Myocyte (in vitro differentiated cells): Measurements from ENCODE around the gene CXCL10. TPM values are rescaled to one million over a fixed set of nuclear protein-coding genes. Genes with fewer than 3 reads are reported as not detected.
"Not testable (repeated sequence)": the region's sequence is repeated elsewhere in the genome, so short reads cannot be mapped to it uniquely, and the experiment has no call there.

Experiments used
- DNase-seq: peaks from one replicate; pipeline ENCODE4 v3.0.0-alpha.2; 2012; ENCODE audit warnings: low read depth
- polyA plus RNA-seq: library from polyadenylated mRNA; unstranded; fragments of >200 nt; gene quantifications from one replicate; pipeline ENCODE4 v1.2.1, GENCODE V29; 2012; ENCODE audit warnings: missing spikeins
- total RNA-seq: library from RNA; depleted of rRNA; stranded (reverse); fragments of >200 nt; gene quantifications from 2 replicates; pipeline ENCODE4 v1.2.3, GENCODE V29; 2014

Gene CXCL10
- not detected in 2 replicates for total RNA-seq
- polyA plus RNA-seq, result not detected

DNA sequence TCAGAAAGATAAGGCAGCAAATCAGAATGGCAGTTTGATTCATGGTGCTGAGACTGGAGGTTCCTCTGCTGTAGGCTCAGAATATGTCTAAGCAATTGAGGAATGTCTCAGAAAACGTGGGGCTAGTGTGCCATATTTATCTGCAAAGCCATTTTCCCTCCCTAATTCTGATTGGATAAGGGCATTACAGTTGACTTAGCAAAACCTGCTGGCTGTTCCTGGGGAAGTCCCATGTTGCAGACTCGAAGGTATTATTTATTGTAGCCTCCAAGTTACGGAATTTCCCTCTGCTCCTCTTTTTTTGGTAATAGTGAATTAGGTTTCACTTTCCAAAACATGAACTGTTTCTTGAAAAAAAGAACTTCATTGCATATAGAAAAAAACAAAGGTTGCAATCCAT is at the start of gene CXCL10:
CXCL10 (minus strand) TSS at position 109 of the 400 bp plus-strand sequence; CDS start at position 43, 66 bp downstream.
- DNase-seq, result no peak

DNA sequence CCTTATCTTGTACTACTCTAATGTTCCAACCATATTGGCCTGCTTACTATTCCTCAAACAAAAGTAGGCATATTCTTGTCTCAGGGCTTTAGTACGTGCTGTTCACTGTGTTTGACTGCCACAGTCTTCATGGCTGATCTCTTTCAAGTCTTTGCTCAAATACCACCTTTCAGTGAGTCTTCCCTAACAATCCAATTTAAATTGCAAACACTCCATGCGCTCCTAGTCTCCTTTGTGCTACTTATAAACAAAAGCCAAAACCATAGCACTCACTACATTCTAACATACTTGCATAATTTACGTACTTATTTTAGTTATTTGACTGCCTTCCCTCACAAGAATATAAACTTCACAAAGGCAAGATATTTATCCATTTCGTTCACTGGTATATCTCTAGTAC is 49.5 kb upstream of the CXCL10 start:
- DNase-seq, result no peak

DNA sequence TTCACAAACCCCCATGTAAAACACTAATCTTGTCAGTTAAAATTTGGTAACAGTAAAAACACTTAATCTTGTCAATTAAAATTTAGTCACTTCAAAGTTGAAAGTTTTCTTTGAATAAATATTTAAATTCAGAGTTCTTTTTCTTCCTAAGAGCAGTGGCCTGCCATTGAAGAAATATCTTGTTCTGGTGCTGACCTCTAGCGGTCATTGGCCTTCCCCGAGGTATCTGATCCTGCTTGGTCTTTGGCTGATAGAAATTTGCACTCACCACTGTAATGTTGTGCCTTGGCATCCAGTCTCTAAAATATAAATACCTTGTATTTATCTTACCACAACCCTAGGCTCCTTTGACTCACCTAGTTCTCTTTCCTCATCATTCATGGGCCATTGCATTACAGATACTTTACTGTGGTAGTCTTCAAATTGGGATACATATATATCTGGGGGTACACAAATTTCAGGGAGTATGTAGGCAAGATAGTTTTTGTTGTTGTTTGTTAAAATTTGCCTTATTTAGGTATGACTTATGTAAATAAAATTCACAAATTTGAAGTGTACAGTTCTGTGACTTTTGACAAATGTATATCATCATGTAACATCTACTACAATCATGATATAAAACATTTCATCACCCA is 44.5 kb upstream of the CXCL10 start:
- peak; percentile 83 for DNase-seq

GRCh38 chr4:76066546-76066945 is 43.2 kb upstream of the CXCL10 start:
- no peak for DNase-seq

DNA sequence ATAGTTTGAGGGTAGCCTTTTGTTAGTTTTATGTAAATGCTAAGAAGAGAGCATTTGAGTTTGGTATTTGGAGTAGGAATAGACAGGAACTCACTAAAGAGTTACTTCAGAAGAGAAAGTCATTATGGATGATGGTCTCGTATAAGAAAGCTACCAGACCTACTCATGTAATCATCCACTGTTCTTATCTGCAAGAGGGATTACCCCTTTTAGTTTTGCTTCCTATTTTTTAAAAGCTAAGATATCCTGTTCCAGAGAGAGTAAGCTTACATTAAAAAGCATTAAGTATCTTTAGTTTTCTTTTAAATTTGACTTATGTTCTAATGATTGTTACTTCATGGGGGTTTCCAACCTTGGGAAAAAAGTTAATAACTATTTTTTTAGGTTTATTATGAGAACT is 38.7 kb upstream of the CXCL10 start:
- DNase-seq, result no peak

GRCh38 chr4:76061421-76061820 is 38.1 kb upstream of the CXCL10 start:
- DNase-seq, result no peak

- peak; percentile 16 for DNase-seq
Observed at GRCh38 chr4:76060506-76060905, 37.2 kb upstream of the CXCL10 start.

GRCh38 chr4:76059750-76060149 is 36.5 kb upstream of the CXCL10 start:
- no peak for DNase-seq

DNA sequence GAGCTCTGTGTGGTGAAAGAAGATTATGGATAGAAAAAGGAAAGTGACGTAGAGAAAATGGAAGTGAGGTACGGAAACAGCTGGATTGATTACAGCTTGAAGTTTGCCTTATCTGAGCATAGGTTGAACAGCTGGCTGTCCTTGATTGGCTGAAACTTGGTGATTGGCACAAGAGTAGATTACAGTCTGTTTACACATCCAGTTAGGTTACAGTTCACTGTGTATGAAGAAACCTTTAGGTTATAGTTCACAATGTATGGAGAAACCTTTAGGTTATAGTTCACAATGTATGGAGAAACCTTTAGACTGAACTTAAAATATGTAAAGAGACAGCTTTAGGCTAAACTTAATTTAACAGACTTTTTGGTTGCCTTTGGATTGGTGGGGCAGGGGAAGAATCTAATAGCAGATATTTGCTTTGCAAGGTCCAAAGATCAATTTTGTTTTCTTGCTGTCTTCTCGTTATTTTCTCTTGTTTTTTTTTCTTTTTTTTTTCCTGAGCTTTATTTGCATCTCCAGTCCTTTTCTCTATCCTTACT is 35.7 kb upstream of the CXCL10 start:
- DNase-seq, result no peak

DNA sequence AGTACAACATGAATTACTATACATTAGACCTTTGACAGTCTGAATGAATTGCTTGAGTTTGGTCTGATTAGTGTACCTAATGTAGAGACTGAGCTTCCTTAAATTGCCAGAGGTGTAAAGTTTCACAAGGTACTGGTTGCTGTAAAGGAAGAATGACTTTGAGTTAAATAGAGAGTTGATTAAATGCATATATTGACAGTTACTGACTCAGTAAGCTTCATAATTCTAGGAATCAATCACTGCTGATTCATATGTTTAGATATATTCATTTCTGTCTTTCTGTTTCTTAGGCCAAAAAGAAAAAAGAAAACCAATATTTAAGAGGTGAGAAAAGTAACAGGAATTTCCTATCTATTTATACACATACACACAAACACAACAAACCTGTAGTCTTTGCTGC is 35.0 kb upstream of the CXCL10 start:
- no peak for DNase-seq

- DNase-seq, result no peak
Observed at GRCh38 chr4:76055421-76055820, 32.1 kb upstream of the CXCL10 start.

GRCh38 chr4:76055016-76055415 is 31.7 kb upstream of the CXCL10 start:
- DNase-seq, result no peak

- no peak for DNase-seq
Observed at GRCh38 chr4:76053730-76054129, 30.4 kb upstream of the CXCL10 start.

DNA sequence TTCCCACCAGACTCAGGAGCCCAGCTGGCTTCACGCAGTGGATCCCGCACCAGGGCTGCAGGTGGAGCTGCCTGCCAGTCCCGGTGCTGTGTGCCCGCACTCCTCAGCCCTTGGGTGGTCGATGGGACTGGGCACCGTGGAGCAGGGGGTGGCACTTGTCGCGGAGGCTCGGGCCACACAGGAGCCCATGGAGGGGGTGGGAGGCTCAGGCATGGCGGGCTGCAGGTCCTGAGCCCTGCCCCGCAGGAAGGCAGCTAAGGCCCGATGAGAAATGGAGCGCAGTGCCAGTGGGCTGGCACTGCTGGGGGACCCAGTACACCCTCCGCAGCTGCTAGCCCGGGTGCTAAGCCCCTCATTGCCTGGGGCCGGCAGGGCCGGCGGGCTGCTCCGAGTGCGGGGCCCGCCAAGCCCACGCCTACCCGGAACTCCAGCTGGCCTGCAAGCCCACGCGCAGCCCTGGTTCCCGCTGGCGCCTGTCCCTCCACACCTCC is 27.3 kb upstream of the CXCL10 start:
- not testable (repeated sequence) for DNase-seq

DNA sequence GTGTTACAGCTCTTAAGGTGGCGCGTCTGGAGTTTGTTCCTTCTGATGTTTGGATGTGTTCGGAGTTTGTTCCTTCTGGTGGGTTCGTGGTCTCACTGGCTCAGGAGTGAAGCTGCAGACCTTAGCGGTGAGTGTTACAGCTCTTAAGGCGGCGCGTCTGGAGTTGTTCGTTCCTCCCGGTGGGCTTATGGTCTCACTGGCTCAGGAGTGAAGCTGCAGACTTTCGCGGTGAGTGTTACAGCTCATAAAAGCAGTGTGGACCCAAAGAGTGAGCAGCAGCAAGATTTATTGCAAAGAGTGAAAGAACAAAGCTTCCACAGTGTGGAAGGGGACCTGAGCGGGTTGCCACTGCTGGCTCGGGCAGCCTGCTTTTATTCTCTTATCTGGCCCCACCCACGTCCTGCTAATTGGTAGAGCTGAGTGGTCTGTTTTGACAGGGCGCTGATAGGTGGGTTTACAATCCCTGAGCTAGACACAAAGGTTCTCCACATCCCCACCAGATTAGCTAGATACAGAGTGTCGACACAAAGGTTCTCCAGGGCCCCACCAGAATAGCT is 26.6 kb upstream of the CXCL10 start:
- DNase-seq, result not testable (repeated sequence)

DNA sequence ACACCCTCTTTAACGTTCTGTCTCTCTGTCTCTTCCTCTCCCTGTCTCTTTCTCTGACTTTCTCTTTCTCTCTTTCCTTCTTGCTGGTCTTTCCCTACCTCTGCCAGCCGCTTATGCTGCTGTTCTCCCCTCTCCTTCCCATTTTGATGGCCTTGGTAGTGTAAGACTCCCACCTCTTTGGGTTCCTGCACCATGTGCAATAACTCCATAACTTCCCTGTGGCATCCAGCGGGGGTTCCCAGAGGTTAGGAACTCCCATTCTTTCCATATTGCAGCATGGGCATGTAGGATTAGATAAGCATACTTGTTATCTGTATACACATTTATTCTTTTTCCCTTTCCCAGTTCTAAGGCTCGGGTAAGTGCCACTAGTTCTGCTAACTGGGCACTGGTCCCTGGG is 21.4 kb upstream of the CXCL10 start:
- DNase-seq, result not testable (repeated sequence)

DNA sequence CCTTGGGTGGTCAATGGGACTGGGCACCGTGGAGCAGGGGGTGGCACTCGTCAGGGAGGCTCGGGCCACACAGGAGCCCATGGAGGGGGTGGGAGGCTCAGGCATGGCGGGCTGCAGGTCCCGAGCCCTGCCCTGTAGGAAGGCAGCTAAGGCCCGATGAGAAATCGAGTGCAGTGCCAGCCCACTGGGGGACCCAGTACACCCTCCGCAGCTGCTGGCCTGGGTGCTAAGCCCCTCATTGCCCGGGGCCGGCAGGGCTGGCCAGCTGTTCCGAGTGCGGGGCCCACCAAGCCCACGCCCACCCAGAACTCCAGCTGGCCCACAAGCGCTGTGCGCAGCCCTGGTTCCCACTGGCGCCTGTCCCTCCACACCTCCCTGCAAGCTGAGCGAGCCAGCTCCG is 20.0 kb upstream of the CXCL10 start:
- not testable (repeated sequence) for DNase-seq

- DNase-seq, result not testable (repeated sequence)
Observed at GRCh38 chr4:76042241-76042998, 19.1 kb upstream of the CXCL10 start.

DNA sequence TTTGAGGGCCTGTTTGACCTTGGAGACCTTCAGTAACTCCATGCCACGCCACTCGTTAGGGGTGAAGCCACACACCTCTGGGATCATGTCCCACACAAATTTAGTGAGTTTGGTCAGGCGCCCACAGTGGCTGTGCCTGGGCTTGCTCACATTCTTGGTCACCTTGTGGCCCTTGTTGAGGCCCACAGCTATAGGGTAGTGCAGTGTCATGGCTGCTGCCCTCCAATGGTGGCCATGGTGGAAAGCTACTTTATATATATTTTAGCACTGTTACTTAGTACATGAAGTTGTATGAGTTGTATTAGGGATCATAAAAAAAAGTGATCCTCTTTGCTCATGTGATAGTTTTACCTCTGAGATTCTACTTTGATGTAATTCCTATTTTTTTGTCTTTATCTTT is 13.6 kb upstream of the CXCL10 start:
- DNase-seq, result no peak

DNA sequence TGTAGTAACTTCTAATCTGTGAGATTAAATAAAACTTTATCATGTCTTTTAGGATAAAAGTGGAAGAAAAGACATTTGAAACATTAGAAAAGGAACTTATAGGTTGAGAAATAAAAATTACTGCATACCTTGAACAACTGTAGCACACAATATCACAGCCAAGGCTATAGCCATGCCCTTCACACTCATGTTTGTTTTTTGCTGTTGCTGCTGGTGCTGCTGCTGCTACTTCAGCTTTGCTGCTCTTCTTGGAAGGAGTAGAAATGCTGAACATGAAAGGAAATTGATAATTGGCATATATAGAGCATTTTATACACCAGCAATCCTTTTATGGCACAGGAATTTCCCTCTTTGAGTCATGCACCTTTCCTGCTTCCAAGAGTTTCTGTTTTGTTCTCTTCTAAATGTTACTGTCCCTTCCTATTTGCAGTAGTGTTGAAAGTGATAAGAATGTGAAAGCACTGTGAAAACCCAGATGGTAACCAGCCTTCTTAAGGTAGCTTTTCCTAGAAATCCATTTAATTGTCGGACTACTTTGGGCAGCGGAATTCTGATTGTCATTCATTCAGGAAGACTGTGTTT is 12.6 kb upstream of the CXCL10 start, which contains the start of gene CXCL11:
CXCL11 (minus strand) TSS at position 272 of the 582 bp plus-strand sequence; CDS start at position 189, 83 bp downstream.
- DNase-seq, result no peak

DNA sequence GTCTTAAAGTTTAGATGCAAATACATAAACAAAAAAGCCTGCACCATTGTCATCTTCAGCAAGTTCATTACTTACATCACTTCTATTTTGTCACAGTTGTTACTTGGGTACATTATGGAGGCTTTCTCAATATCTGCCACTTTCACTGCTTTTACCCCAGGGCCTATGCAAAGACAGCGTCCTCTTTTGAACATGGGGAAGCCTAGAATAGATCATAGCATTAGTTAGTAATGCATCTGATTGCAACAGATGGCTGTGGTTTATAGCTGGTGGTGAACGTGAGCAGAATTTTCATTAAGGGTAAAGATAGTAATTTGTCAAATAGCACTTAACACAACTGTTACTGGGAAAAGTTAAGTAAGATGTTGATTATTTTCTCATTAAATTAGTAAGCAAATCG is 11.8 kb upstream of the CXCL10 start:
- DNase-seq, result peak; percentile 31

DNA sequence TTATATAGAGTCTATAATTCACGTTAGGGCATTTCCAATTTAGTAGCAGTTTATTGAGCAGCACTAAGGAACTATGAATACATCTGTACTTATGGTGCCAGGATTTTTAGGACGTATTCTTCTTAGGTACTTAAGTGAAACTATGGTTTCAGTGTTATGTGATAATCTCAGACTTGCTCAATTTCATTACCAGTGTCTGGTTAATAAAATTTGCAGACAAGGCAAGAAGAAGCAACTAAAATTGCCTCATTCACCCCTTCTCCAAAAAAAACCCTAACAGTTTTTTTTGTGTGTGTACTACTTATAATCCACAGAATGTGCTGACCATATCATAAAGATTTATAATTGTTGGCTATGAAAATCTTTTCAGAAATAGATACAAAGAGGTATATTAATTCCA is 6.0 kb upstream of the CXCL10 start:
- DNase-seq, result no peak
